ENCODE measurements around the gene OXER1. TPM values are rescaled to one million over a fixed set of nuclear protein-coding genes. Genes with fewer than 3 reads are reported as not detected.

Gene OXER1
- total and polyA plus RNA-seq, 2 of the 13 experiments (the other 11 are each of a cell fraction or from before 2014, with no cell fraction given) = 8.0 to 9.0 TPM

GRCh38 chr2:42812899-42813479 lies 49.1 kb upstream of the OXER1 start (continued):
- no peak for TF ChIP-seq KDM5B (CRISPR knock-in tag; IDR thresholded peaks at IDR 0.05; ENCODE audit: borderline replicate concordance)
- no peak for TF ChIP-seq ZNF576 (CRISPR knock-in tag; IDR thresholded peaks at IDR 0.05)
- peak; percentile 30; the same call in 1 of the 2 replicates for TF ChIP-seq EHMT2 (IDR thresholded peaks at IDR 0.05; ENCODE audit: borderline replicate concordance, low read depth, low read length)
- TF ChIP-seq ZNF780A (CRISPR knock-in tag; IDR thresholded peaks at IDR 0.05) = no peak
- TF ChIP-seq RFXANK (CRISPR knock-in tag; IDR thresholded peaks at IDR 0.05) = no peak
- TF ChIP-seq MLX (CRISPR knock-in tag; IDR thresholded peaks at IDR 0.05) = no peak
- no peak for TF ChIP-seq ZFP62 (CRISPR knock-in tag; IDR thresholded peaks at IDR 0.05)
- no peak for TF ChIP-seq CREB1 (IDR thresholded peaks at IDR 0.05)
- peak; percentile 38; the same call in 1 of the 2 replicates for TF ChIP-seq CREB1 (CRISPR knock-in tag; IDR thresholded peaks at IDR 0.05)
- TF ChIP-seq TEAD3 (CRISPR knock-in tag; optimal IDR thresholded peaks at IDR 0.05; ENCODE audit: borderline replicate concordance) = peak; percentile 16
- no peak for TF ChIP-seq ZNF678 (CRISPR knock-in tag; IDR thresholded peaks at IDR 0.05)
- TF ChIP-seq ZNF543 (CRISPR knock-in tag; IDR thresholded peaks at IDR 0.05) = no peak
- no peak for TF ChIP-seq PAXIP1 (CRISPR knock-in tag; conservative IDR thresholded peaks at IDR 0.05)
- TF ChIP-seq ZEB1 (IDR thresholded peaks at IDR 0.05; ENCODE audit: insufficient replicate concordance, low read depth) = peak; percentile 4
- peak; percentile 37 to 40; a peak in 2 of 4 replicates for TF ChIP-seq HMGXB4 (CRISPR knock-in tag; IDR thresholded peaks at IDR 0.05; ENCODE audit: borderline replicate concordance in 1 of 2, low read depth in 1 of 2)
- no peak for TF ChIP-seq MTA3 (CRISPR knock-in tag; IDR thresholded peaks at IDR 0.05)
- TF ChIP-seq MYNN (CRISPR knock-in tag; IDR thresholded peaks at IDR 0.05; ENCODE audit: low read depth) = no peak
- TF ChIP-seq NFE2L2 (IDR thresholded peaks at IDR 0.05; ENCODE audit: low read length) = no peak
- no peak for TF ChIP-seq ZNF704 (CRISPR knock-in tag; IDR thresholded peaks at IDR 0.05; ENCODE audit: borderline replicate concordance)
- no peak for TF ChIP-seq MXD4 (CRISPR knock-in tag; IDR thresholded peaks at IDR 0.05)
- TF ChIP-seq ZFP41 (CRISPR knock-in tag; IDR thresholded peaks at IDR 0.05; ENCODE audit: borderline replicate concordance) = no peak
- TF ChIP-seq ZNF839 (CRISPR knock-in tag; IDR thresholded peaks at IDR 0.05; ENCODE audit: borderline replicate concordance) = no peak
